Astrocyte (in vitro differentiated cells and primary cell): ENCODE results near the gene SERPINB3. TPM values are rescaled to one million over a fixed set of nuclear protein-coding genes. Genes with fewer than 3 reads are reported as not detected.
"Not testable (repeated sequence)": the region's sequence is repeated elsewhere in the genome, so short reads cannot be mapped to it uniquely, and the experiment has no call there.

Source experiments
- DNase-seq: peaks from one replicate; pipeline ENCODE4 v3.0.0-alpha.2; 2010; ENCODE audit warnings: low read depth
- FAIRE-seq: peaks from 2 replicates; lab custom pipeline; 2011; peaks lifted over from hg19 to GRCh38; lab: Jason Lieb, UNC
- H2AFZ ChIP-seq: 2 replicates; pipeline ENCODE4 v1.6.0; 2012; ENCODE audit warnings: low read depth, low read length, inconsistent platforms
- H3K27ac ChIP-seq: 2 replicates; pipeline ENCODE4 v1.5.1; 2011; ENCODE audit warnings: low read depth, low read length, inconsistent platforms
- H3K27me3 ChIP-seq: 2 replicates; pipeline ENCODE4 v1.6.0; 2011; ENCODE audit warnings: low read length, inconsistent platforms; ENCODE audit not compliant: insufficient read depth
- H3K36me3 ChIP-seq: 2 replicates; pipeline ENCODE4 v1.5.1; 2011; ENCODE audit warnings: low read length, inconsistent platforms; ENCODE audit not compliant: insufficient read depth
- H3K4me1 ChIP-seq: 2 replicates; pipeline ENCODE4 v1.5.1; 2011; ENCODE audit warnings: low read length, inconsistent platforms; ENCODE audit not compliant: insufficient read depth
- H3K4me2 ChIP-seq: 2 replicates; pipeline ENCODE4 v1.6.0; 2012; ENCODE audit warnings: low read length, inconsistent platforms
- H3K4me3 ChIP-seq: 2 replicates; pipeline ENCODE4 v1.5.1; 2011; ENCODE audit warnings: low read depth, mild to moderate bottlenecking, low read length, inconsistent platforms; ENCODE audit not compliant: insufficient read depth
- H3K79me2 ChIP-seq: 2 replicates; pipeline ENCODE4 v1.6.0; 2012; ENCODE audit warnings: mild to moderate bottlenecking, low read length, inconsistent platforms; ENCODE audit not compliant: insufficient read depth
- H3K9ac ChIP-seq: 2 replicates; pipeline ENCODE4 v1.6.0; 2012; ENCODE audit warnings: mild to moderate bottlenecking, low read length, inconsistent platforms
- H3K9me3 ChIP-seq: 2 replicates; pipeline ENCODE4 v1.5.1; 2012; ENCODE audit warnings: low read depth, mild to moderate bottlenecking, low read length, inconsistent platforms; ENCODE audit not compliant: insufficient read depth
- H4K20me1 ChIP-seq: 2 replicates; pipeline ENCODE4 v1.6.0; 2012; ENCODE audit warnings: low read length, inconsistent platforms; ENCODE audit not compliant: insufficient read depth
- H3K27ac Mint-ChIP-seq: one replicate; pipeline ENCODE4 v1.8.0; 2021; ENCODE audit warnings: mild to moderate bottlenecking, mixed read lengths; ENCODE audit not compliant: unreplicated experiment
- H3K27me3 Mint-ChIP-seq: one replicate; pipeline ENCODE4 v1.8.0; 2021; ENCODE audit warnings: low read depth, mixed read lengths; ENCODE audit not compliant: unreplicated experiment
- H3K36me3 Mint-ChIP-seq: one replicate; pipeline ENCODE4 v1.8.0; 2021; ENCODE audit warnings: low read depth, mixed read lengths; ENCODE audit not compliant: unreplicated experiment
- H3K4me1 Mint-ChIP-seq: one replicate; pipeline ENCODE4 v1.8.0; 2021; ENCODE audit warnings: low read depth, mixed read lengths; ENCODE audit not compliant: unreplicated experiment
- H3K4me3 Mint-ChIP-seq: one replicate; pipeline ENCODE4 v1.8.0; 2021; ENCODE audit warnings: mild to moderate bottlenecking, moderate library complexity, mixed read lengths; ENCODE audit not compliant: unreplicated experiment
- H3K9me3 Mint-ChIP-seq: one replicate; pipeline ENCODE4 v1.8.0; 2021; ENCODE audit warnings: mild to moderate bottlenecking, mixed read lengths; ENCODE audit not compliant: unreplicated experiment
- CTCF ChIP-seq: IDR thresholded peaks from 2 replicates; pipeline ENCODE4 v1.5.1; 2011; ENCODE audit warnings: low read depth, mild to moderate bottlenecking, inconsistent platforms, low read length, moderate library complexity; ENCODE audit not compliant: insufficient read depth
- EZH2 ChIP-seq: IDR thresholded peaks from 2 replicates; pipeline ENCODE4 v1.6.1; 2012; ENCODE audit warnings: mild to moderate bottlenecking, low read length, inconsistent platforms; ENCODE audit not compliant: insufficient read depth
- total RNA-seq: library from RNA; stranded (reverse); gene quantifications from 2 replicates; pipeline ENCODE4 v1.2.1, GENCODE V29; 2021

SERPINB3 gene
- total RNA-seq, 1 donor from 2014 or later, result not detected

- DNase-seq, H3K27ac ChIP-seq, H3K4me2 ChIP-seq, H3K9me3 Mint-ChIP-seq, H3K79me2 ChIP-seq, H4K20me1 ChIP-seq, H3K36me3 Mint-ChIP-seq, H3K4me1 ChIP-seq, H3K27me3 Mint-ChIP-seq, H3K27ac Mint-ChIP-seq, H3K4me1 Mint-ChIP-seq, H3K4me3 Mint-ChIP-seq, H2AFZ ChIP-seq, H3K9me3 ChIP-seq, H3K9ac ChIP-seq, H3K36me3 ChIP-seq, H3K27me3 ChIP-seq, H3K4me3 ChIP-seq, FAIRE-seq: not testable (repeated sequence)
These were observed 20.5 kb downstream of the SERPINB3 start for GRCh38 chr18:63641157-63641680.

GRCh38 chr18:63637703-63638102 is 24.0 kb downstream of the SERPINB3 start:
- H3K79me2 ChIP-seq, result no peaks in the 10 kb centered on the region
- H4K20me1 ChIP-seq, result no peaks in the 10 kb centered on the region
- H3K4me1 ChIP-seq, result no peaks in the 10 kb centered on the region
- Mint-ChIP-seq H3K4me3 (no peak overlapping the region), H3K4me1 (peaks cover 7% of the 10 kb centered on the region), H3K36me3 (no peaks in the 10 kb centered on the region), H3K27ac (no peak overlapping the region), H3K9me3 (peaks cover under 1% of the 10 kb centered on the region), H3K27me3 (no peaks in the 10 kb centered on the region)
- H3K4me3 ChIP-seq, result no peak overlapping the region
- H3K4me2 ChIP-seq, result no peak overlapping the region
- H3K27me3 ChIP-seq, result no peaks in the 10 kb centered on the region
- H3K27ac ChIP-seq, result no peak overlapping the region
- peak; percentile 58 for FAIRE-seq
- H3K9me3 ChIP-seq, result no peaks in the 10 kb centered on the region
- no peak overlapping the region for H3K9ac ChIP-seq
- H3K36me3 ChIP-seq, result no peaks in the 10 kb centered on the region
- no peak for DNase-seq
- H2AFZ ChIP-seq, result no peak overlapping the region
- no peak for TF ChIP-seq EZH2
- TF ChIP-seq CTCF, result no peak

- H3K27ac Mint-ChIP-seq, result no peak overlapping the region
- Histone ChIP-seq H3K27me3 (no peaks in the 10 kb centered on the region), H3K36me3 (no peaks in the 10 kb centered on the region), H3K4me3 (no peak overlapping the region), H2AFZ (no peak overlapping the region), H3K4me1 (no peaks in the 10 kb centered on the region), H4K20me1 (no peaks in the 10 kb centered on the region), H3K27ac (no peak overlapping the region), H3K9ac (no peak overlapping the region), H3K4me2 (no peak overlapping the region), H3K9me3 (peaks cover 7% of the 10 kb centered on the region), H3K79me2 (no peaks in the 10 kb centered on the region)
- FAIRE-seq (no peak), DNase-seq (no peak)
- H3K36me3 Mint-ChIP-seq, result no peaks in the 10 kb centered on the region
- no peaks in the 10 kb centered on the region for H3K4me1 Mint-ChIP-seq
- no peak overlapping the region for H3K4me3 Mint-ChIP-seq
- H3K9me3 Mint-ChIP-seq, result peaks cover 43% of the 10 kb centered on the region
- no peak for TF ChIP-seq EZH2
- no peak for TF ChIP-seq CTCF
- H3K27me3 Mint-ChIP-seq, result no peaks in the 10 kb centered on the region
These were observed 33.9 kb downstream of the SERPINB3 start for GRCh38 chr18:63627819-63628218.
